ENCODE data around the gene ATP8A2.
"Not testable (repeated sequence)": the region's sequence is repeated elsewhere in the genome, so short reads cannot be mapped to it uniquely, and the experiment has no call there.

The ATP8A2 gene

GRCh38 chr13:25371875-25372283, at the start of gene ATP8A2:
Gene ATP8A2, plus strand, starts transcription at chr13:25371974. Its CDS starts 239 bp downstream, at chr13:25372213.
- no peak for DNase-seq (ENCODE audit: low spot score)

DNA sequence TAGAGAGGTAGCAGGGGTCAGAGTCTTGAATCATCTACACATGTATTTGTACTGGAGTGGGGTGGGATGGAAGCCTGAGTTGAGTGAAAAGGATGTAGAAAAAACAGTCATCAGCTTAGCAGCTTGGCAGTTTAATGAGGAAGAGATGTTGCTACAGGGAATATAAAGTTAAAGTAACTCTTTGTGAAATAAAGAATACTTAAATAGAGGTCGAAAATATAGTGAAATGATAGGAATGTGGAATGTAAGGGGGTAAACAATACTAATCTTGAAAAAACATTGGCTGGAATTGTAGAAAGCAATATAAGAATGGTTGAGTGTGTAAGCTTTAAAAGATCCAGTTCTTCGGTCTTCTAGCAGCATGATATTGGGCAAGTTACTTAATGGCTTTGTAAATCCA, 47.7 kb upstream of the ATP8A2 start:
- DNase-seq (ENCODE audit: low spot score) = no peak

DNA sequence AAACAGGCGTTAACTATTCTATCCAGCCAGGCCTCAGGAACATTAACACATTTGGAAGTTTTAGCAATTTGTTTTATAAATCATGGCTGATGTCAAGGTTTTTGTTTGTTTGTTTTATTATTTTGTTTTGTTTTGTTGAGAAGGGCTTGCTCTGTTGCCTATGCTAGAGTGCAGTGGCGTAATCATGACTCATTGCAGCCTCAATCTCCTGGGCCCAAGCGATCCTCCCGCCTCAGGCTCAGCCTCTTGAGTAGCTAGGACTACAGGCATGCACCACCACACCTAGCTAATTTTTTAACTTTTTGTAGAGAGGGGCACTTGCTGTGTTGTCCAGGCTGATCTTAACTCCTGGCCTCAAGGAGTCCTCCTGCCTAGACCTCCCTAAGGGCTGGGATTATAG, 42.1 kb upstream of the ATP8A2 start:
- no peak for DNase-seq (ENCODE audit: low spot score)

DNA sequence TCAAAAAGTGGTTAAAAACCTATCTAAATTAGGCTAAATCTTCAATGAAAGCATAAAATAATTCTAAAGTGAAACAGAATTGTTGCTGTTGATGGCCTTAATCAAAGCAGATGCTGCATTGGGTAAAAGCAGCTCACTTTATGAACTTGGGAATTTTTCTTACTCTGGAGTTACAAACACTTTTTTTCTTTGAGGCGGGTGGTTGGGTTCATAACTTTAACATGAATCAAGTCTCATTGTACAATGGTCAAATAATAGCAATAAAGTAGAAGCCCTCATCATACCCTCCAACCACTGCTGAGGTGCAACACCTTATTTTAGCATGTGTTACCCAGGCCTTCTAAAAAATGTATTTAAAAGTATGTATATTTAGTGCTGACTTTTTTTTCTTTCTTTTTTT, 41.2 kb upstream of the ATP8A2 start:
- no peak for DNase-seq (ENCODE audit: low spot score)

DNA sequence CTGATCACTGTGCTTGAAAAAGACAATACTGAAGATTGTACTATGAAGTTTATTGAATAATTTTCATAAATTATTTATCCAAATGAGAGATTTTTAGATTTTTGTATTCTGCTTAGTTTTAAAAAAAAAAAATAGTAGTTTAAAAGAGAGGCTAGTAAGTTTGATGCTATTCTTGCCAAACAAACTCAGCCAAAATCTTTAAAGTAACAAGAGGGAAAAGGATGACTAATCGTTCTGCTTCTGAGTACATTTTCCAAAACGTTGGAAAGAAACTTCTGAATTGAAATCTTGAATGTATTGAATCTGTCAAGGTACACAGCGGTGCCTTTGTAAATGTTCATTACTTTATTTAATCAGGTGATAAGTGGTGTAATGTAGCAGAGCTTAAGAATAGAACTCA, 35.9 kb upstream of the ATP8A2 start:
- no peak for DNase-seq (ENCODE audit: low spot score)

GRCh38 chr13:25345576-25345975, 26.2 kb upstream of the ATP8A2 start:
- DNase-seq (ENCODE audit: low spot score) = no peak

DNA sequence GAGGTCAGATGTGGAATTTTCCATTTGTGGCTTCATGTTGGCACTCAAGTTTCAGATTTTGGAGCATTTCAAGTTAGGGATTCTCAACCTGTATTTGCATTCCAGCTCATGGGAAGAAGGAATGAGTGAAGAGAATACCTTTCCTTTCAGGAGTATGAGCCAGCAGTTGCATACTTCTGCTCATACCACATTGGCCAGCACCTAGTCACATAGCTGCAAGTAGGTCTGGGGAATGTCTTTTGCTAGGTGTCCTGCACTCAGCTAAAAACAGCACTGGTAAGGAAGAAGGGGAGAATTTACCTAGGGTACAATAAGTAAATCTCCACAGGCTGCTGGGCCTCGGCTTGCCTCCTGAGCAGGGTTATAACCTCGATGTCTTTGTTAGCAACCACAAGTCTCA, 24.6 kb upstream of the ATP8A2 start:
- DNase-seq (ENCODE audit: low spot score) = no peak

DNA sequence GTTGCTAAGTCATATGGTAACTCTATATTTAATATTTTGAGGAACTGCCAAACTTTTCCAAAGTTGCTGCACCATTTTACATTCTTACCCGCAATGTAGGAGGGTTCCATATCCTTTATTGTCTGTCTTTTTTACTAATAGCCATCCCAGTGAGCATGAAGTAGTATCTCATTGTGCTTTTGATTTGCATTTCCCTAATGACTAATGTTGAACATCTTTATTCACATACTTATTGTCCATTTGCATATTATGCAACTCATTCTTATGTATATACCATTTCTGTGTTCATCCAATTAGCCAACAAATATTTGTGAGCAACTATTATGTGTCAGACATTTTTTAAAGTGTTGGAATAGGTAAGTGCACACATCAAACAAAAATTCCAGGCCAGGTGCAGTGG, 20.4 kb upstream of the ATP8A2 start:
- DNase-seq (ENCODE audit: low spot score) = no peak

GRCh38 chr13:25352230-25352629, 19.5 kb upstream of the ATP8A2 start:
- no peak for DNase-seq (ENCODE audit: low spot score)

DNA sequence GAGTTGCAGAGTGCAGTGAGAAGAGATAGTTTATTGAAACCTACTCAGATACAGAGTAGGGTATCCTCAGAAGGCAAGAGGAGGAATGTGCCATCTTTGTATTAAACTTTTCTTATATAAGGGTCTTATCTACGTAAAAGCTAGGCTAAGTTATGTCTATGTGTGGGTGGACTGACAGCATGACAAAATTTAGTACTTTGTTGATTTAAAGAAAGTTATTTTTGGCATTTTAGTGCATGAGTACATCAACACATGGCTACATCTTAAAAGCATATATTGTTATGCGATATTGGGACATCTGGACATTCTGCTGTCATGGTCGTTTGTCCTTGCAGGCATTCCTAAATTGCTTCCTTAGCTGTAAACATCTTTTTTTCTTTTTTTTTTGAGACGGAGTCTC, 19.0 kb upstream of the ATP8A2 start:
- DNase-seq (ENCODE audit: low spot score) = no peak

DNA sequence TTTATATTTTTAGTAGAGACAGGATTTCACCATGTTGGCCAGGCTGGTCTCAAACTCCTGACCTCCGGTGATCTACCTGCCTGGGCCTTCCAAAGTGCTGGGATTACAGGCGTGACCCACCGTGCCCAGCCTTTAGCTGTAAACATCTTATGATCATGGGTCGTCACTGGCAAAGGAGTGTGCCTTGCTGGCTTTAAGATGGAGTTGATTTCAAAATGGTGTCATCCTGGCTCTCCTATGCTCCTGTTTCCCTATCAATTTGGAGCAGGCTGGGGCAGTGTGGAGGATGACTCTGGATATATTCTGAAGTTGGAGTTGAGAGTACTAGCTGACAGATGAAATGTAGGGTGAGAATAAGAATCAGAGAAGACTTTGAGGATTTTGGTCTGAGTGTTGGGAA, 18.4 kb upstream of the ATP8A2 start:
- no peak for DNase-seq (ENCODE audit: low spot score)

GRCh38 chr13:25354377-25354776, 17.4 kb upstream of the ATP8A2 start:
- DNase-seq (ENCODE audit: low spot score) = no peak

GRCh38 chr13:25360443-25360842, 11.3 kb upstream of the ATP8A2 start:
- not testable (repeated sequence) for DNase-seq (ENCODE audit: low spot score)

DNA sequence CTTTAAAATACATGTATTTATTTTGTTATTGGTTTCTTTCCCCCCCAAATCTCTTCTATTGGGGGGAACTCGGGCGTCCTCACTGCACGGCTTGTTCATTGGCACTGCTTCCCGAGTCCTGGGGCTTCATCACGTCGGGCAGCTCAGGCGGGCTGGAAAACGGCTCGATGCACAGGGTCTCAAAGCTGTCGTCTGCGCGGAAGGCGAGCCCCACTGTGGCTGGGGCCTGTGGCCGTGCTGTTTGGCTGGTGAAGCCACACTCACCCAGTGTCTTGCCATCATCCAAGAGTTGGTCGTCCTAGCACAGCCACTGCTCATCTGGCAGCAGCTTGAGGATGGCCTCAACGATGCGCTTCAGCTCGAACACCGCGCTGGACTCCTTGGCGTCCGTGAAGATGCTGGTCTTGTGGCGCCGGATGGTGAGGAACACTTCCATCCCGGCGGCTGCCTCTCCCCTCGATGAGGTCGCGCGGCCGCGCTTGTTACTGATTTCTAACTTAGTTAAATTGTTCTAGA, 6.0 kb upstream of the ATP8A2 start:
- no peak for DNase-seq (ENCODE audit: low spot score)

DNA sequence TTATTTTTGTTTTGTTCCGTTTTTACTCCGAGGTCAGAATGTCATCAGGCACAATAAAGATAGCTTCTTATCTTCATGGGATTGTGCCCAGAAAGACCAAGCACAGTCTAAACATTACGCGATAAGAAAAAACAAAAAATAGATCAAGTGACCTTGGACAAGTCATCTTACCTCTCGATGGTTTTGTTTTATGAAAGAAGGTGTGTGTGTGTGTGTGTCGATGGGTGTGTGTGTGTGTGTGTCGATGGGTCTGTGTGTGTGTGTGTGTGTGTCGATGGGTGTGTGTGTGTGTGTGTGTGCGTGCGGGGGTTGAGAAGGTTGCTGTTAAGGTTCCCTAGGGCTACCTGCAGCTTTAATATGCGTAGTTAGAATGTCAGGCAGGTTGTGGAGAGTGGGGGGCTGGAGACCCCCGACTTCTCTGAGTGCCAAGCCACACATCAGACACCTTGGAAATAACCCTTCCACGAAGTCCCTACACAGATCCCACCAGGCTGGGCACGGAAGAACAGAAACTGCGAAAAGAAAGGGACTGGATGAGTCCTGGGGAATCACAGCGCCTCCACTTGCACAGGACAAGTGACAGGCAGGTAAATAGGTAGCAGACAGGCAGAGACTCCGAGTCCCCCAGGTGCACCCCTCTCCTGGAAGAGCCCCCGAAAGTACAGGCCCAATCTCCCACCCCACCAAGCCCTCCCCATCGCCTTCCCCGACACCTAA, 458 bp upstream of the ATP8A2 start:
- no peak for DNase-seq (ENCODE audit: low spot score)

GRCh38 chr13:25372284-25373081, 709 bp downstream of the ATP8A2 start:
- no peak for DNase-seq (ENCODE audit: low spot score)

GRCh38 chr13:25375727-25376358, 4.1 kb downstream of the ATP8A2 start:
- DNase-seq (ENCODE audit: low spot score) = peak; percentile 61

DNA sequence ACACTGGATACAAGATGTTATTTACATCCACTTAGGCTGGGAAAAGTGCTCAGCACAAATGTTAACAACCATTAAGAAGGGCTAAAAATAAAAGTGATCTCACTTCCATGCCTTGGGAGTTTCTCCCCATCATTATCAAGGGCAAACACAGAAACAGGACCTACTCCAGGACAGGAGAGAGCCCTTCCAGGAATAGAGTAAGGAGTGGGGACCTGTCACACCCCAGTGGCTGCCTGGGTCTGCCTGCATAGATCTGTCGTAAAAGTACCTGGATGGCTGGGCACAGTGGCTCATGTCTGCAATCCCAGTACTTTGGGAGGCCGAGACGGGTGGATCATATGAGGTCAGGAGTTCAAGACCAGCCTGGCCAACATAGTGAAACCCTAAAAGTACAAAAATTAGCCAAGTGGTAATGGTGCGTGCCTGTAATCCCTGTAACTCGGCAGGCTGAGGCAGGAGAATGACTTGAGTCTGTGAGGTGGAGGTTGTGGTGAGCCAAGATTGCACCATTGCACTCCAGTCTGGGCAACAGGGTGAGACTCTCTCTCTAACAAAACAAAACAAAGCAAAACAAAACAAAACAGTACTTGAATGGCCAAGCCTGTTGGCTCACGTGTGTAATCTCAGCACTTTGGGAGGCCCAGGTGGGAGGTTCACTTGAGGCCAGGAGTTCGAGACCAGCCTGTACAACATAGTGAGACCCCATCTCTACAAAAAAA, 5.6 kb downstream of the ATP8A2 start:
- no peak for DNase-seq (ENCODE audit: low spot score)

DNA sequence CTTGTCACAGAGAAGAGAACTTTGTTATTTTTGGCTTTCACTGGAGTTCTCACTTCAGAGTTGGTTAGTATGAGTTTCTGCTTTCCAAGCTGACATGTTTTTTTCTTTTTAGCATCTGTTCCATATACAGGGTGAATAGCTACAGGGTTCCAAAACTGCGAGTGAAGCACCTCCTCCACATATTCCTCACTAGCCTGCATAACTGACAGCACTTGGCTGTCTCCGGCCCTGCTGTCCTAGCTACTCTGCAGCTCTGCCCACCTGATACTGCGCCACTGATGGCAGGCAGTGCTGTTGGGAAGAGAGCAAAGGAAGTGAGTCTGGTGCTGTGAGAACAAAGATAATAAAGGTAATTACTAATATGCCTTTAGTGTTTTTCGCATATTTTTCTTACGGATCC, 6.8 kb downstream of the ATP8A2 start:
- DNase-seq (ENCODE audit: low spot score) = no peak

DNA sequence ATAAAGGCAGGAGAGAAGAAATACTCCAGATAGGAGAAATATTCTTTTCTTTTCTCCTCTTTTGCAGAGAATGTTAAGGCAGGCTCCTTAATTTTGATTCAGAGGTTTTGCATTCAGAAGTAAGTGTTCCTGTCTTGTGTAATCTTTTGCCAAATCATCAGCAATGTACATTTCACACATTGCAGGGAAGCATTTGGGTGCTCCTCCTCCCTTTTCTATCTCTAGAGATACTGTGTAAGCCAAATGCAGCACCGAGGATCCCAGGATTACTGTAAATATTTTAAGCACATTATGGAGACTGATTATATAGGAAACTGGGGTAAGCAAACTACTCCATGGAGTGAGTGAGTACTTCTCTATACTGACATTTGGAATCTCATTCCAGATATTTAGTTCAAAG, 7.2 kb downstream of the ATP8A2 start:
- no peak for DNase-seq (ENCODE audit: low spot score)

- DNase-seq (ENCODE audit: low spot score) = no peak
Observed at GRCh38 chr13:25380082-25380481, 8.3 kb downstream of the ATP8A2 start.

GRCh38 chr13:25380741-25381324, 9.1 kb downstream of the ATP8A2 start:
- DNase-seq (ENCODE audit: low spot score) = no peak

All from CD4-positive, alpha-beta T cell treated with Interleukin-2 at 100 ng/mL for 4 hours (primary cell).